Mesenchymal stem cell (in vitro differentiated cells and primary cell): Measurements from ENCODE around the gene THADA.
"Not testable (repeated sequence)": the region's sequence is repeated elsewhere in the genome, so short reads cannot be mapped to it uniquely, and the experiment has no call there.

Source experiments
- DNase-seq: peaks from one replicate; pipeline ENCODE4 v3.0.0-alpha.2; 2013
- H2AFZ ChIP-seq: one replicate; pipeline ENCODE4 v1.6.1; 2013; ENCODE audit warnings: low read depth, mild to moderate bottlenecking, control low read depth, inconsistent platforms, low read length, moderate library complexity
- H2AK5ac ChIP-seq: 2 replicates; pipeline ENCODE4 v1.6.1; 2013; ENCODE audit warnings: low read length, moderate library complexity, mild to moderate bottlenecking, inconsistent platforms; ENCODE audit not compliant: severe bottlenecking
- H2BK120ac ChIP-seq: one replicate; pipeline ENCODE4 v1.6.1; 2013; ENCODE audit warnings: low read depth, mild to moderate bottlenecking, inconsistent platforms, low read length, moderate library complexity
- H2BK12ac ChIP-seq, 2 experiments: one replicate each; pipeline ENCODE4 v1.6.1; 2013; ENCODE audit warnings: inconsistent platforms in 2 of 2, low read length in 2 of 2, mild to moderate bottlenecking in 2 of 2, moderate library complexity in 2 of 2, control low read depth in 1 of 2
- H2BK15ac ChIP-seq: one replicate; pipeline ENCODE4 v1.6.1; 2013; ENCODE audit warnings: mild to moderate bottlenecking, low read depth, inconsistent platforms; ENCODE audit not compliant: poor library complexity, severe bottlenecking
- H2BK5ac ChIP-seq: 2 replicates; pipeline ENCODE4 v1.6.1; 2013; ENCODE audit warnings: low read depth, mild to moderate bottlenecking, low read length, control low read depth, inconsistent platforms; ENCODE audit not compliant: poor library complexity, severe bottlenecking
- H3K14ac ChIP-seq, 2 experiments: one replicate each; pipeline ENCODE4 v1.6.1; 2013; ENCODE audit warnings: inconsistent platforms in 2 of 2, low read length in 2 of 2, control low read depth in 1 of 2, mild to moderate bottlenecking in 1 of 2, moderate library complexity in 1 of 2
- H3K18ac ChIP-seq, 2 experiments: one replicate each; pipeline ENCODE4 v1.6.1; 2013; ENCODE audit warnings: inconsistent platforms in 2 of 2, low read length in 2 of 2, control low read depth in 1 of 2, low read depth in 1 of 2, mild to moderate bottlenecking in 1 of 2
- H3K23ac ChIP-seq, 2 experiments: one replicate each; pipeline ENCODE4 v1.6.1; 2013; ENCODE audit warnings: inconsistent platforms in 2 of 2, low read length in 2 of 2, mild to moderate bottlenecking in 2 of 2, moderate library complexity in 2 of 2, control low read depth in 1 of 2
- H3K27ac ChIP-seq: 2 replicates; pipeline ENCODE4 v1.5.1; 2013; ENCODE audit warnings: mild to moderate bottlenecking, moderate library complexity, low read length, control low read depth, inconsistent platforms; ENCODE audit not compliant: poor library complexity, severe bottlenecking
- H3K27me3 ChIP-seq, 2 experiments: 2 replicates each; pipeline versions ENCODE4 v1.6.1 to v1.7.0; 2013; ENCODE audit warnings: low read length in 2 of 2, mild to moderate bottlenecking in 2 of 2, moderate library complexity in 2 of 2, control low read depth in 1 of 2, inconsistent platforms in 1 of 2; ENCODE audit not compliant: control insufficient read depth in 1 of 2, insufficient read depth in 1 of 2
- H3K36me3 ChIP-seq, 2 experiments: 2 replicates each; pipeline versions ENCODE4 v1.6.1 to v1.7.0; 2013; ENCODE audit warnings: low read length in 2 of 2, control low read depth in 1 of 2, inconsistent platforms in 1 of 2, low read depth in 1 of 2, mild to moderate bottlenecking in 1 of 2; ENCODE audit not compliant: insufficient read depth in 2 of 2, control insufficient read depth in 1 of 2
- H3K4ac ChIP-seq, 2 experiments: one replicate each; pipeline ENCODE4 v1.6.1; 2013; ENCODE audit warnings: inconsistent platforms in 2 of 2, low read length in 2 of 2, mild to moderate bottlenecking in 2 of 2, moderate library complexity in 2 of 2, control low read depth in 1 of 2, low read depth in 1 of 2
- H3K4me1 ChIP-seq: 2 replicates; pipeline ENCODE4 v1.6.1; 2013; ENCODE audit warnings: low read depth, low read length, control low read depth; ENCODE audit not compliant: control insufficient read depth, insufficient read depth
- H3K4me2 ChIP-seq: 2 replicates; pipeline ENCODE4 v1.6.1; 2013; ENCODE audit warnings: low read length, mild to moderate bottlenecking, inconsistent platforms; ENCODE audit not compliant: poor library complexity, severe bottlenecking
- H3K4me3 ChIP-seq, 2 experiments: 2 replicates each; pipeline versions ENCODE4 v1.5.1 to v1.7.0; 2013; ENCODE audit warnings: low read length in 2 of 2, mild to moderate bottlenecking in 2 of 2, control low read depth in 1 of 2, low read depth in 1 of 2; ENCODE audit not compliant: insufficient read depth in 1 of 2
- H3K79me1 ChIP-seq: replicated peaks from 2 replicates; pipeline ENCODE4 v1.6.1; 2013; ENCODE audit warnings: mild to moderate bottlenecking, control low read depth, low read length, inconsistent platforms; ENCODE audit not compliant: poor library complexity, severe bottlenecking
- H3K9ac ChIP-seq: 2 replicates; pipeline ENCODE4 v1.7.0; 2013; ENCODE audit warnings: mild to moderate bottlenecking, low read length, moderate library complexity
- H3K9me3 ChIP-seq: 2 replicates; pipeline ENCODE4 v1.7.0; 2013; ENCODE audit warnings: mild to moderate bottlenecking, low read length; ENCODE audit not compliant: control insufficient read depth
- H4K8ac ChIP-seq: one replicate; pipeline ENCODE4 v1.6.1; 2013; ENCODE audit warnings: inconsistent platforms, mild to moderate bottlenecking, low read length, moderate library complexity
- H4K91ac ChIP-seq: one replicate; pipeline ENCODE4 v1.6.1; 2013; ENCODE audit warnings: mild to moderate bottlenecking, low read length, inconsistent platforms
- WGBS: methylation state at CpG from one replicate; pipeline ENCODE4 v1.1.7; 2013; ENCODE audit warnings: mixed read lengths; 5-methylcytosine and 5-hydroxymethylcytosine counted together

Gene THADA

DNA sequence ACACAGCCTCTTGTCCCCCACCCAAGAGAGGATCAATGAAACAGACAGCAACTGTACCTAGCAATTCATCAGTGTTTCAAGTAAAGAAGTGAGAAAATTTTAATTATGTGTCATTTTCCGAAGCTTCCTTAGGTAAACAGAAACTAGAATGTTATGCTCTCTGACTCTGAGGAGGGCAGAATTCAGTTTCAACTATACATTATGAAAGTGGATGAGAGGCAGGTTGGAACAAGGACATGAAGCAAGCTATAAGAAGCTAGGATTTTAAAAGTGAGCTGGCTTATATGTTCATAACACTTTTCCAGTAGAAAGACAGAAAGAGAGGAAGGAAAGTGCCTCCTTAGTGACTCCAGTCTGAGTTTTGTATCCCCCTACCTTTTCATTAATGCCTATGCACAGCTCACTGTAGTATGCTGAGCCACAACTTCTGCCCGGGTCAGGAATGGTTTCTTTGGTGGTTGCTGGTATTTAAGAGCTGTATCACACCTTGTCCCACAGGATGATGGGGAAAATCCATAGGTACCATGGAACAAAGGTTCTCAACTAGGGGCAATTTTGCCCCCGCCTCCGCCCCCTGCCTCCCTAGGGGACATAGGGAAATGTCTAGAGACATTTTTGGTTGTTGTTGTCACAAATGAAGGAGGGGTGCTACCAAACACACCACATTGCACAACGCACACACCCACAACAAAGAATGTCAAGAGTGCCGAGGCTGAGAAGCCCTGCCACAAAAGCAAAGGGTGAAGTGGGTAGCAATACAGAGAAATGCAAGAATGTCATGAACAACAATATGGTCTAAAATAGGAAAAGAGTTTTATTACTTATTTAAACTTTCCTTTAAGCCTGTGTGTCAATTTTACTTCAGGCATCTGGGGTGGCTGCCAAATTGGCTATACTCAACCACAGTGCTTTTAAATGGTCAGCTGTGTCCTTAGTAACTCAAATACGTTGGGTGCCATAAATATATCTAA lies 208.5 kb downstream of the THADA start:
- no peak overlapping the region for H3K9ac ChIP-seq
- H3K9me3 ChIP-seq = no peaks in the 10 kb centered on the region
- no peak overlapping the region for H2AK5ac ChIP-seq
- H3K14ac ChIP-seq = no peak overlapping the region
- H2BK15ac ChIP-seq = no peak overlapping the region
- no peak overlapping the region for H3K23ac ChIP-seq
- no peak overlapping the region for H2AFZ ChIP-seq
- peaks cover 6% of the 10 kb centered on the region for H3K79me1 ChIP-seq
- H2BK120ac ChIP-seq = no peak overlapping the region
- H3K18ac ChIP-seq = no peak overlapping the region
- 81% methylated on average over 3 of the region's 7 CpGs for WGBS
- no peak overlapping the region for H2BK12ac ChIP-seq
- no peaks in the 10 kb centered on the region for H3K27me3 ChIP-seq
- no peaks in the 10 kb centered on the region for H3K36me3 ChIP-seq
- no peak overlapping the region for H4K91ac ChIP-seq
- no peak overlapping the region for H2BK5ac ChIP-seq
- no peak overlapping the region for H3K4me3 ChIP-seq
- peaks cover 4% of the 10 kb centered on the region for H3K4me1 ChIP-seq
- no peak overlapping the region for H4K8ac ChIP-seq
- H3K4me2 ChIP-seq = no peak overlapping the region
- no peak overlapping the region for H3K4ac ChIP-seq
- no peak overlapping the region for H3K27ac ChIP-seq
- DNase-seq = no peak

DNA sequence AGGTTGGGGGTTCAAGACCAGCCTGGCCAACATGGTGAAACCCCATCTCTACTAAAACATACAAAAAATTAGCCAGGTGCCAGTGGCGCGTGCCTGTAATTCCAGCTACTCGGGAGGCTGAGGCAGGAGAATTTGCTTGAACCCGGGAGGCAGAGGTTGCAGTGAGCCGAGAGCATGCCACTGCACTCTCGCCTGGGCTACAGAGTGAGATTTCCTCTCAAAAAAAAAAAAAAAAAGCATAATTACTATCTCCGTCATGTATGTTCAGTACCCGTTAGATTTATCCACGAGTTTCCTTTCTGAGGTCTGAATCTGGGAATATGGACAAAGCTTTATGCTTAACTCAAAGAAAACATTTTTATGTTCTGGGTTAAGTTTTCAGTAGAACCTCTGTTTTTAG lies 209.2 kb downstream of the THADA start:
- H2BK120ac ChIP-seq, H3K79me1 ChIP-seq, H2AFZ ChIP-seq, H3K4ac ChIP-seq, H2BK12ac ChIP-seq, H2AK5ac ChIP-seq, H3K18ac ChIP-seq, H3K4me3 ChIP-seq, H3K9ac ChIP-seq, H3K4me2 ChIP-seq, DNase-seq, H2BK5ac ChIP-seq, H3K14ac ChIP-seq, H3K27ac ChIP-seq, H3K27me3 ChIP-seq, H2BK15ac ChIP-seq, H4K91ac ChIP-seq, H3K23ac ChIP-seq, H3K36me3 ChIP-seq, H3K9me3 ChIP-seq, H3K4me1 ChIP-seq, H4K8ac ChIP-seq: not testable (repeated sequence)
- WGBS = 96% methylated on average over 8 of the region's 9 CpGs

GRCh38 chr2:43384143-43384542 lies 211.7 kb downstream of the THADA start:
- Histone ChIP-seq H2AK5ac (no peak overlapping the region), H3K14ac (no peak overlapping the region), H3K18ac (no peak overlapping the region), H3K9ac (no peak overlapping the region), H2AFZ (no peak overlapping the region), H3K4me3 (no peak overlapping the region), H3K79me1 (no peaks in the 10 kb centered on the region), H2BK5ac (no peak overlapping the region), H3K4ac (no peak overlapping the region), H3K23ac (no peak overlapping the region), H4K91ac (no peak overlapping the region), H3K27me3 (no peaks in the 10 kb centered on the region), H3K4me1 (peaks cover 2% of the 10 kb centered on the region), H3K27ac (no peak overlapping the region), H4K8ac (no peak overlapping the region), H2BK15ac (no peak overlapping the region), H2BK120ac (no peak overlapping the region), H2BK12ac (no peak overlapping the region), H3K4me2 (no peak overlapping the region), H3K9me3 (no peaks in the 10 kb centered on the region), H3K36me3 (peaks cover 0 to 3% of the 10 kb centered on the region in 2 experiments)
- no CpG with 5 or more reads among the region's 1 CpG for WGBS
- no peak for DNase-seq

GRCh38 chr2:43383533-43383932 lies 212.3 kb downstream of the THADA start:
- no peaks in the 10 kb centered on the region for H3K27me3 ChIP-seq
- H3K4ac ChIP-seq = no peak overlapping the region
- H3K9me3 ChIP-seq = no peaks in the 10 kb centered on the region
- no peak overlapping the region for H3K4me2 ChIP-seq
- no peak overlapping the region for H3K23ac ChIP-seq
- no peak overlapping the region for H2BK5ac ChIP-seq
- H4K8ac ChIP-seq = no peak overlapping the region
- H3K79me1 ChIP-seq = no peaks in the 10 kb centered on the region
- H2BK15ac ChIP-seq = no peak overlapping the region
- no CpG with 5 or more reads among the region's 2 CpGs for WGBS
- peaks cover 0 to 3% of the 10 kb centered on the region in 2 experiments for H3K36me3 ChIP-seq
- no peak overlapping the region for H3K14ac ChIP-seq
- H3K4me3 ChIP-seq = no peak overlapping the region
- H4K91ac ChIP-seq = no peak overlapping the region
- no peak overlapping the region for H2AK5ac ChIP-seq
- no peak for DNase-seq
- no peak overlapping the region for H2AFZ ChIP-seq
- no peak overlapping the region for H3K27ac ChIP-seq
- no peak overlapping the region for H2BK120ac ChIP-seq
- H3K4me1 ChIP-seq = peaks cover 2% of the 10 kb centered on the region
- H3K18ac ChIP-seq = no peak overlapping the region
- no peak overlapping the region for H2BK12ac ChIP-seq
- H3K9ac ChIP-seq = no peak overlapping the region
